MM.1S (cell line): ENCODE results near the gene TPST1.

Source experiments
- CTCF ChIP-seq: fragments of 300-600 bp; sonication (generic); IDR thresholded peaks from 2 replicates; pipeline ENCODE4 v1.5.1; 2016; ENCODE audit warnings: antibody characterized with exemption, low read length, mixed read lengths
- EZH2 ChIP-seq: fragments of 300-600 bp; sonication (generic); optimal IDR thresholded peaks from 2 replicates; pipeline ENCODE3; 2017; ENCODE audit warnings: low read depth, mild to moderate bottlenecking, antibody characterized with exemption, low read length, mixed read lengths
- EZH2phosphoT487 ChIP-seq: fragments of 300-600 bp; sonication (generic); IDR thresholded peaks from 2 replicates; pipeline ENCODE4 v1.6.1; 2018; ENCODE audit warnings: antibody characterized with exemption, low read length

GRCh38 chr7:66204822-66205740 is at the start of gene TPST1:
- TF ChIP-seq CTCF = peak; percentile 63
- no peak for TF ChIP-seq EZH2
- no peak for TF ChIP-seq EZH2phosphoT487
